ENCODE data around the gene CELA1.

GRCh38 chr12:51373187-51373586 is 26.7 kb upstream of the CELA1 start:
- no peak for TF ChIP-seq CTCF (IDR thresholded peaks at IDR 0.05; ENCODE audit: poor library complexity, severe bottlenecking)
- TF ChIP-seq EZH2 (IDR thresholded peaks at IDR 0.05; ENCODE audit: borderline replicate concordance, insufficient read depth, low read length, poor library complexity, severe bottlenecking): no peak
- TF ChIP-seq SMC3 (conservative IDR thresholded peaks at IDR 0.05; ENCODE audit: poor library complexity): no peak
- no peak for TF ChIP-seq REST (IDR thresholded peaks at IDR 0.05; ENCODE audit: borderline replicate concordance)
- TF ChIP-seq EP300 (conservative IDR thresholded peaks at IDR 0.05; ENCODE audit: poor library complexity, severe bottlenecking): no peak
- no peak for TF ChIP-seq POLR2AphosphoS5 (IDR thresholded peaks at IDR 0.05)
- TF ChIP-seq RAD21 (conservative IDR thresholded peaks at IDR 0.05): no peak
- TF ChIP-seq TAF1 (IDR thresholded peaks at IDR 0.05; ENCODE audit: low read depth): no peak
